HepG2 (cell line): ENCODE results near the gene NNAT. TPM values are rescaled to one million over a fixed set of nuclear protein-coding genes. Genes with fewer than 3 reads are reported as not detected.

ENCODE experiments used
- ATAC-seq: fragments of 200-7000 bp; cut with Tn5 transposase; 3 replicates; pipeline ENCODE4 v1.9.1; 2020; ENCODE audit warnings: mild to moderate bottlenecking, moderate library complexity
- BruUV-seq: library from RNA; stranded (reverse); fragments of 400-500 nt; replicated peaks from 2 replicates; lab custom pipeline; 2021; lab: Mats Ljungman, UMichigan
- CTCF ChIA-PET: fragments of 300-600 bp; formaldehyde crosslinking; extraction: SDS; loops from one replicate; lab custom pipeline; 2021; ENCODE audit warnings: low total read pairs, inconsistent platforms, low intra/inter-chr PET ratio; lab: Yijun Ruan, JAX
- POLR2A ChIA-PET: fragments of 350-600 bp; sonication (Branson Sonifier 250); formaldehyde crosslinking; loops from one replicate; lab custom pipeline; 2020; ENCODE audit warnings: antibody characterized with exemption, inconsistent platforms; lab: Yijun Ruan, JAX
- DNase-seq: peaks from one replicate; pipeline ENCODE4 v3.0.0-alpha.2; 2015; ENCODE audit warnings: low spot score
- FAIRE-seq: peaks from 3 replicates; lab custom pipeline; 2011; peaks lifted over from hg19 to GRCh38; lab: Jason Lieb, UNC
- H2AFZ ChIP-seq: one replicate; pipeline ENCODE4 v1.6.1; 2011; ENCODE audit warnings: low read length, inconsistent platforms
- H3K27ac ChIP-seq: fragments of 300-600 bp; 3 replicates; pipeline ENCODE4 v1.8.0; 2011; ENCODE audit warnings: mixed run types, mild to moderate bottlenecking, mixed read lengths, low read length, inconsistent platforms; ENCODE audit not compliant: insufficient read depth; ENCODE audit errors: extremely low read length
- H3K27me3 ChIP-seq, 2 experiments: fragments of 200-600 bp in 1 of 2; 2 replicates in 1 of 2; 3 replicates in 1 of 2; pipeline versions ENCODE4 v1.6.0 to v1.8.0; 2011; ENCODE audit warnings: low read length in 2 of 2, mild to moderate bottlenecking in 2 of 2, moderate library complexity in 2 of 2, inconsistent platforms in 1 of 2; ENCODE audit not compliant: insufficient read depth in 2 of 2, control insufficient read depth in 1 of 2
- H3K36me3 ChIP-seq, 2 experiments: fragments of 200-600 bp in 1 of 2; replicated peaks in 1 of 2; 2 replicates in 1 of 2; 3 replicates in 1 of 2; pipeline versions ENCODE4 v1.5.1 to v1.8.0; 2011; ENCODE audit warnings: low read length in 2 of 2, inconsistent platforms in 1 of 2; ENCODE audit not compliant: insufficient read depth in 2 of 2, control insufficient read depth in 1 of 2
- H3K4me1 ChIP-seq: 2 replicates; pipeline ENCODE4 v1.5.1; 2012; ENCODE audit warnings: low read length, inconsistent platforms; ENCODE audit not compliant: insufficient read depth
- H3K4me2 ChIP-seq: 2 replicates; pipeline ENCODE4 v1.6.0; 2011; ENCODE audit warnings: low read depth, low read length, inconsistent platforms
- H3K4me3 ChIP-seq, 3 experiments: fragments of 200-600 bp in 1 of 3; sonication (generic), shearing (Covaris generic) in 1 of 3; replicated peaks in 1 of 3; 2 replicates each; pipeline ENCODE4 v1.5.1; 2011 to 2016; ENCODE audit warnings: low read length in 3 of 3, inconsistent platforms in 2 of 3, low read depth in 2 of 3, mild to moderate bottlenecking in 2 of 3, control low read depth in 1 of 3, mixed read lengths in 1 of 3; ENCODE audit not compliant: insufficient read depth in 1 of 3
- H3K79me2 ChIP-seq: one replicate; pipeline ENCODE4 v1.6.1; 2011; ENCODE audit warnings: low read length, inconsistent platforms; ENCODE audit not compliant: insufficient read depth
- H3K9ac ChIP-seq: 2 replicates; pipeline ENCODE4 v1.6.0; 2011; ENCODE audit warnings: mild to moderate bottlenecking, low read depth, low read length, inconsistent platforms; ENCODE audit not compliant: insufficient read depth
- H3K9me3 ChIP-seq: 2 replicates; pipeline ENCODE4 v1.5.1; 2012; ENCODE audit warnings: mild to moderate bottlenecking, low read length
- H4K20me1 ChIP-seq: 2 replicates; pipeline ENCODE4 v1.6.0; 2011; ENCODE audit warnings: inconsistent platforms, mild to moderate bottlenecking, low read length, moderate library complexity; ENCODE audit not compliant: insufficient read depth
- CCAR2 ChIP-seq: fragments of 200-400 bp; formaldehyde crosslinking; optimal IDR thresholded peaks from 2 replicates; pipeline ENCODE3; 2018; ENCODE audit warnings: low read depth, mild to moderate bottlenecking, low read length, moderate library complexity
- CEBPG ChIP-seq: IDR thresholded peaks from 2 replicates; pipeline ENCODE4 v1.6.1; 2016
- HDAC2 ChIP-seq: sonication (generic); formaldehyde crosslinking; IDR thresholded peaks from 2 replicates; pipeline ENCODE4 v1.4.0; 2020; ENCODE audit warnings: missing genetic modification reagents
- HINFP ChIP-seq: sonication (generic); formaldehyde crosslinking; IDR thresholded peaks from 2 replicates; pipeline ENCODE4 v1.4.0; 2020; ENCODE audit warnings: low read depth, mild to moderate bottlenecking, missing genetic modification reagents
- THAP8 ChIP-seq: sonication (generic); formaldehyde crosslinking; IDR thresholded peaks from 2 replicates; pipeline ENCODE4 v1.5.1; 2020; ENCODE audit warnings: missing genetic modification reagents, mild to moderate bottlenecking, borderline replicate concordance
- TRIM22 ChIP-seq: fragments of 450-650 bp; IDR thresholded peaks from 2 replicates; pipeline ENCODE4 v1.6.1; 2017
- ZBTB2 ChIP-seq: sonication (generic); formaldehyde crosslinking; IDR thresholded peaks from 2 replicates; pipeline ENCODE4 v1.8.0; 2022; ENCODE audit warnings: low read depth, missing genetic modification reagents
- ZFP41 ChIP-seq: sonication (generic); formaldehyde crosslinking; IDR thresholded peaks from 2 replicates; pipeline ENCODE4 v1.4.0; 2020; ENCODE audit warnings: mild to moderate bottlenecking, missing genetic modification reagents, borderline replicate concordance
- ZNF263 ChIP-seq: sonication (generic); formaldehyde crosslinking; IDR thresholded peaks from 2 replicates; pipeline ENCODE4 v1.4.0; 2020; ENCODE audit warnings: missing genetic modification reagents
- ZNF713 ChIP-seq: sonication (generic); formaldehyde crosslinking; IDR thresholded peaks from 2 replicates; pipeline ENCODE4 v1.4.0; 2020; ENCODE audit warnings: mild to moderate bottlenecking, missing genetic modification reagents
- WGBS: methylation state at CpG from one replicate; pipeline ENCODE4 v1.1.6; 2017; ENCODE audit warnings: low lambda C conversion rate; 5-methylcytosine and 5-hydroxymethylcytosine counted together
- in situ Hi-C: cut with HindIII; loops from 2 replicates; pipeline ENCODE4 v1.10.0; 2017; ENCODE audit warnings: low pct_unique_long_range_greater_than_20kb; ENCODE audit not compliant: extremely low pct_ligation_motif_present
- intact Hi-C: fragments of 100-400 bp; cut with micrococcal nuclease; formaldehyde crosslinking; loops from one replicate; pipeline ENCODE4 v1.10.0; 2022; ENCODE audit not compliant: unreplicated experiment
- polyA plus RNA-seq, 8 experiments: library from polyadenylated mRNA; depleted of rRNA in 3 of 8; stranded (reverse) in 7 of 8; unstranded in 1 of 8; fragments of >200 nt; fragmentation: Illumina TruSeq in 4 of 8; extraction: Trizol in 4 of 8; gene quantifications; 2 replicates each; pipeline versions ENCODE4 v1.2.1 to v1.2.3, GENCODE V29; 2011 to 2016; ENCODE audit warnings: low read depth in 4 of 8, missing spikeins in 1 of 8, mixed read lengths in 1 of 8; ENCODE audit not compliant: insufficient read depth in 1 of 8
- total RNA-seq, 5 experiments: library from RNA; depleted of rRNA; stranded (reverse); fragments of >200 nt; fragmentation: Illumina TruSeq; extraction: Trizol; gene quantifications; 2 replicates each; pipeline ENCODE4 v1.2.3, GENCODE V29; 2016; ENCODE audit warnings: low read depth in 1 of 5

NNAT gene
- total and polyA plus RNA-seq, 2 of the 13 experiments (the other 11 are each of a cell fraction or from before 2014, with no cell fraction given): not detected

- no peak for ATAC-seq
- in situ Hi-C loops: no loop called here
- Histone ChIP-seq H3K9ac (no peak overlapping the region), H3K4me1 (no peaks in the 10 kb centered on the region), H2AFZ (no peak overlapping the region), H3K27me3 (peaks cover 5 to 59% of the 10 kb centered on the region in 2 experiments; a peak in 4 of 5 replicates), H3K79me2 (no peaks in the 10 kb centered on the region), H3K4me3 (no peak overlapping the region), H3K36me3 (no peaks in the 10 kb centered on the region), H3K27ac (no peak overlapping the region), H3K4me2 (no peak overlapping the region), H4K20me1 (no peaks in the 10 kb centered on the region), H3K9me3 (no peaks in the 10 kb centered on the region)
- POLR2A ChIA-PET: no interaction called here
- DNase-seq: no peak
- FAIRE-seq: no peak
- 7% methylated on average over 4 of the region's 4 CpGs for WGBS
- intact Hi-C loops: no loop called here
- CTCF ChIA-PET: no interaction called here
- no TSS peak for BruUV-seq
- TF ChIP-seq TRIM22 (no peak), ZNF713 (no peak), ZBTB2 (CRISPR knock-in tag) (no peak), CCAR2 (no peak), CEBPG (no peak), ZNF263 (CRISPR knock-in tag) (no peak), THAP8 (CRISPR knock-in tag) (no peak), HINFP (CRISPR knock-in tag) (no peak), HDAC2 (CRISPR knock-in tag) (no peak), ZFP41 (CRISPR knock-in tag) (no peak)
Observed at GRCh38 chr20:37474386-37474785, 46.7 kb upstream of the NNAT start.
